Measurements from ENCODE around the gene ACSF3.

DNA sequence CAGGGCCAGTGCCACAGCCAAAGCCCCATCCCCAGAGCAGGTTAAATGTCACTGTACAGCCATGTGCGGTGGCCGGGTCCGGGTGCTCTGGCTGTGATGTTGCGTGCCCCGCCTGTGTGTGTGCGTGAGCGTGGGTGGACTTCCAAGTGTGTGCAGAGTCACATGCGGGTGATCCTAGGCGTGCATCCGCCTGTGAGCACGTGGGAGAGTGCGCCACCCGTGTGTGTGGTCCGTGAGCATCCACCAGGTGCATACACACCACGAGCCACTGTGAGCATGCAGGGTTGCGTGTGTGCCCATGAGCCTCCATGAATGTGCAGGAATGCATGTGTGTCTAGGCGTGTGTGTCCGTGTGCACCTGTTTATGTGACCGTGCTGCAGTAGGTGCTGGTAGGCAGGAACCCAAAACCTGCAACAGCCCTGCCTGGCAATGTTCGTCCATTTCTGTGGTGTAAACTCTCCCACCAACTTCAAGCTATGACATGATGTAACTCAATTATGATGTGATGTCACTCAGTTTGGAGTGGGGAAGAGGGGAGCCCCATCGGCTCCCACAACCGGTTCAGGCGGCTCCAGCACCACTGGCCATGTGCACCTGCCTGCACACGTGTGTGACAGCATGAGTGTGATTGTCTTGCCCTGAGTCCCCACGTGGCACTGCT is 37.6 kb upstream of the ACSF3 start:
- TF ChIP-seq ARNTL (CRISPR knock-in tag; IDR thresholded peaks at IDR 0.05; ENCODE audit: borderline replicate concordance, low read depth) = no peak
- no peak for TF ChIP-seq ISL1 (CRISPR knock-in tag; IDR thresholded peaks at IDR 0.05)
- no peak for TF ChIP-seq ZFP3 (CRISPR knock-in tag; IDR thresholded peaks at IDR 0.05)

Data from SK-N-SH treated with all-trans-retinoic acid at 6 μM for 48 hours (cell line).